ENCODE data around the gene OR52E6. TPM values are rescaled to one million over a fixed set of nuclear protein-coding genes. Genes with fewer than 3 reads are reported as not detected.

Gene OR52E6
- total RNA-seq, 2 donors from 2014 or later: not detected

DNA sequence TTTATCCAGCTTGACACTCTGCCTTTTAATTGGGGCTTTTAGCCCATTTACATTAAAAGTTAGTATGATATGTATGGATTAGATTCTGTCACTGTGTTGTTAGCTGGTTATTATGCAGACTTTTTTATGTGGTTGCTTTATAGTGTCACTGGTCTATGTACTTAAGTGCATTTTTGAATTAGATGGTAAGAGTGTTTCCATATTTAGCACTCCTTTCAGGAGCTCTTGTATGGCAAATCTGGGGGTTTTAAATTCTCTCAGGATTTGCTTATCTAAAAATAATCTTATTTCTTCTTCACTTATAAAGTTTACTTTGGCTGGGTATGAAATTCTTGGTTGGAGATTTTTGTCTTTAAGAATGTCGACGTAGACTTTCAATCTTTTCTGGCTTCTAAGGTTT is 4.0 kb downstream of the OR52E6 start:
- no peak for DNase-seq (ENCODE audit: low spot score)
- Histone ChIP-seq H3K9me3 (peaks cover 0 to 5% of the 10 kb centered on the region in 2 donors), H3K4me1 (no peaks in the 10 kb centered on the region), H3K27ac (no peak overlapping the region), H3K4me3 (no peak overlapping the region), H3K27me3 (no peaks in the 10 kb centered on the region), H3K36me3 (no peaks in the 10 kb centered on the region)
- TF ChIP-seq, protein P1, sequence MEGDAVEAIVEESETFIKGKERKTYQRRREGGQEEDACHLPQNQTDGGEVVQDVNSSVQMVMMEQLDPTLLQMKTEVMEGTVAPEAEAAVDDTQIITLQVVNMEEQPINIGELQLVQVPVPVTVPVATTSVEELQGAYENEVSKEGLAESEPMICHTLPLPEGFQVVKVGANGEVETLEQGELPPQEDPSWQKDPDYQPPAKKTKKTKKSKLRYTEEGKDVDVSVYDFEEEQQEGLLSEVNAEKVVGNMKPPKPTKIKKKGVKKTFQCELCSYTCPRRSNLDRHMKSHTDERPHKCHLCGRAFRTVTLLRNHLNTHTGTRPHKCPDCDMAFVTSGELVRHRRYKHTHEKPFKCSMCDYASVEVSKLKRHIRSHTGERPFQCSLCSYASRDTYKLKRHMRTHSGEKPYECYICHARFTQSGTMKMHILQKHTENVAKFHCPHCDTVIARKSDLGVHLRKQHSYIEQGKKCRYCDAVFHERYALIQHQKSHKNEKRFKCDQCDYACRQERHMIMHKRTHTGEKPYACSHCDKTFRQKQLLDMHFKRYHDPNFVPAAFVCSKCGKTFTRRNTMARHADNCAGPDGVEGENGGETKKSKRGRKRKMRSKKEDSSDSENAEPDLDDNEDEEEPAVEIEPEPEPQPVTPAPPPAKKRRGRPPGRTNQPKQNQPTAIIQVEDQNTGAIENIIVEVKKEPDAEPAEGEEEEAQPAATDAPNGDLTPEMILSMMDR (IDR thresholded peaks at IDR 0.05): no peak

DNA sequence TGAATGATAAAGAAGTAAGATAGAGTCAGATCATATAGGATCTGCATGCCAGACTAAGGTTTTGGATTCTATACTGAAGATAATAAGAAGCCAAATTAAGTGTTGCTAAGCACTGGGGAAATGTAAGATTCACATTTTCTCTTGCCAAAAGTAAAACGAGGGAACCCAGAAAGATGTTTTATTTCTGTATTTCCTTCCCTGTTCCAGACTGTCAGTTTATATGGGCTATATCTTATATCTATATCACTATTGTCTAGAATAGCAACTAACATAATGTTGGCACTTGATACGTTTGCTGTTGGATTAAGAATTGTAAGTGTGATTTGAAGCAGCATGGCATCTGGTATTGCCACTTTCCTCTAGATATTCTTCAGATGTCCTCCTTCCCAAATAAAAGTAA is 8.3 kb downstream of the OR52E6 start:
- TF ChIP-seq, protein P1 (IDR thresholded peaks at IDR 0.05): no peak
- peaks cover 0 to 1% of the 10 kb centered on the region in 2 donors for H3K9me3 ChIP-seq
- H3K27me3 ChIP-seq: no peaks in the 10 kb centered on the region

DNA sequence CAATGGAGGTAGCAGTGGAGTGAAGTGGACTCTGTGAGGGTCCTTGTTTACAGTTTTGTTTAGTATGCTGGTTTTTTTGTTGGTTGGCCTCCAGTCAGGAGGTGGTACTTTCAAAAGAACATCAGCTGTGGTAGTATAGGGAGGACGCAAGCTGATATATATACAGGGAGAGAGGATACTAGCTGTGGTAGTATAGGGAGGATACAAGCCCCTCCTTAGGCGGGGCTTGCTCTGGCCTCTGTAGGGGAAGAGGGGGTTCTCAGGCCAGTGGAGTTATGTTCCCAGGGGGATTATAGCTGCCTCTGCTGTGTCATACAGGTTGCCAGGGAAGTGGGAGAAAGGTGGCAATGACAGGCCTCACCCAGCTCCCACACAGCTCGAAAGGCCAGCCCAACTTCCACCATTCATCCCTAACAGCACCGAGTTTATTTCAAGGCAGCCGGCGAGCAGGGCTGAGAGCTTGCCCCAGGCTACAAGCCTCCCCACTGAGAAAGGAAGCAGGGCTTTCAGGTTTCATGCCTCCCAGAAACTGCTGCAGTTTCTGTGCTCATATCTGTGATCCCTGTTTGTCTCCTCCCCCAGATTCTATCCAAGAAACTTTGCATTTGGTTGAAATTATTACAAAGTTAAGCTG is 10.4 kb downstream of the OR52E6 start:
- Histone ChIP-seq H3K4me1 (no peaks in the 10 kb centered on the region), H3K36me3 (no peaks in the 10 kb centered on the region), H3K4me3 (no peak overlapping the region), H3K9me3 (no peaks in the 10 kb centered on the region), H3K27me3 (no peaks in the 10 kb centered on the region), H3K27ac (no peak overlapping the region)
- TF ChIP-seq, protein P1 (IDR thresholded peaks at IDR 0.05): no peak
- DNase-seq (ENCODE audit: low spot score): no peak

More for the DNA sequence above, 8.3 kb downstream of the OR52E6 start:
- no peak overlapping the region for H3K4me3 ChIP-seq
- no peaks in the 10 kb centered on the region for H3K4me1 ChIP-seq
- no peak for DNase-seq (ENCODE audit: low spot score)
- H3K27ac ChIP-seq: no peak overlapping the region
- no peaks in the 10 kb centered on the region for H3K36me3 ChIP-seq

GRCh38 chr11:5818245-5818886 is 23.3 kb downstream of the OR52E6 start:
- no peak overlapping the region for H3K4me3 ChIP-seq
- no peaks in the 10 kb centered on the region for H3K4me1 ChIP-seq
- DNase-seq (ENCODE audit: low spot score): no peak
- H3K27ac ChIP-seq: no peak overlapping the region
- H3K27me3 ChIP-seq: no peaks in the 10 kb centered on the region
- H3K9me3 ChIP-seq: no peaks in the 10 kb centered on the region
- no peaks in the 10 kb centered on the region for H3K36me3 ChIP-seq
- TF ChIP-seq, protein P1 (IDR thresholded peaks at IDR 0.05): no peak

DNA sequence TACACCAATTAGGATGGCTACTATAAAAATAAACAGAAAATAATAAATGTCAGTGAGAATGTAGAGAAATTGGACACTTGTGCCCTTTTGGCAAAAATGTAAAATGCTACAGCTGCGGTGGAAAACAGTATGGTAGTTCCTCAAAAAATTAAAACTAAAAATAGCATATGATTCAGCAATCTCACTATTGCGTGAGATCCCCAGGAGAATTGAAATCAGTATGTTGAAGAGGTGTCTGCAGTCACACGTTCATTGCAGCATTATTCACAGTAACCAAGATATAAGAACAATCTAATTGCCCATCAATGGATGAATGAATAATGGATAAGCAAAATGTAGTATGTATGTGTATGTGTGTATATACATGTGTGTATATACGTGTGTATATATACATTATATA is 26.2 kb downstream of the OR52E6 start:
- H3K27ac ChIP-seq: no peak overlapping the region

More for the DNA sequence above, 26.2 kb downstream of the OR52E6 start:
- no peak for DNase-seq (ENCODE audit: low spot score)
- Histone ChIP-seq H3K27me3 (no peaks in the 10 kb centered on the region), H3K36me3 (no peaks in the 10 kb centered on the region), H3K4me1 (no peaks in the 10 kb centered on the region), H3K4me3 (no peak overlapping the region), H3K9me3 (no peaks in the 10 kb centered on the region)
- TF ChIP-seq, protein P1 (IDR thresholded peaks at IDR 0.05): no peak
